ENCODE data around the gene ACSS3.
"Not testable (repeated sequence)": the region's sequence is repeated elsewhere in the genome, so short reads cannot be mapped to it uniquely, and the experiment has no call there.

ACSS3 gene

DNA sequence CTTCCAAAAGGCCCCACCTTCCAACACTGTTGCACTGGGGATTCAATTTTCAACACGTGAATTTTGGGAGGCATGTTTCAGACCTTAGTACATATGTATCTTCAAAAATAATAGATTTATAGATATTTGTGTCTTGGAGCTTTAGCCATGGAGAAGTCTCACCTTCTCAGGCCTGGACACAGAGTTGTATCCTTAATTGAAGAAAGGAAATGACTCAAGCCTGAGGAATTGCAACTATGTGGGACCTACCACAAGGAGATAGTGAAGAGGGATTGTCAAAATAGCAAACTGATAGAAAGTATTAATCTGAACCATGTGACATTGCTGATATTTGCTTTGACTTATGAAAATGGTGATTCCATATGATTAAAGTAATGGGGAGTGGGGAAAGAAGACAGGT is 89.8 kb downstream of the ACSS3 start:
- no peak for DNase-seq (ENCODE audit: low read depth)

DNA sequence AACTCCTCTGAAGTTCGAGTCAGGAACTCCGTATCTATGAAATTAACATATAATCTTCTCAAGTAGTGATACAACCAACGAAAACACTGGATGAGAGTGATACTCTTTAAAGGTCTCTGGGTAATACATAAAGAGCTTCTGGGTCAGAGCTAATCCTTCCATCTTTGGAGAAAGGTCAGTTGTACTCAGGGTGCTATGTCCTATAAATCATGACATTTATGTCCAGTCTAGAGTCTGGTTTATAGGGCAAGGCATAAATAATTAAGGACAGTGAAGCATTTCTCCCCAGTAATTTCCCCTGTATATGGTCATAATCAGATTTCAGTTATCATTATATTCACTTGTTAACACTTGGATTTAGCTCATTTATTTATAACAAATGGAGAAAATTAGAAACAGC is 90.6 kb downstream of the ACSS3 start:
- no peak for DNase-seq (ENCODE audit: low read depth)

DNA sequence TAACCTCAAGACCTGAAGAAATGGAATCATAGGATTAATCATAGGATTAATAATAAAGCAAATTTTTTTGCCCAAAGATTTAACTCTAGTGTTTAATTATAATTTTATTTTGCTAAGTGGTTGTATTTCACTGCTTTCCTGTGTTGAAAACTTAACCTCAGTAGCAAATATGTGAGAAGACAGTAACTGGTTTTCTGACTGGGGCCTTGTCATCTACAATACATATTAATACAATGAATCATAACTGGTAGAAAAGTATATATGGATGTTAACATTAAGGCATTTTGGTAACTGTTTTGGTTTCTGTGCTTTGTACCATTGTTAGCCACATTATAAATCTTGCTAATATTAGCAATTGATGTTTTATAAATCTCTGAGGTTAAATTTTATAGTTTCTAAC is 92.2 kb downstream of the ACSS3 start:
- DNase-seq (ENCODE audit: low read depth) = no peak

DNA sequence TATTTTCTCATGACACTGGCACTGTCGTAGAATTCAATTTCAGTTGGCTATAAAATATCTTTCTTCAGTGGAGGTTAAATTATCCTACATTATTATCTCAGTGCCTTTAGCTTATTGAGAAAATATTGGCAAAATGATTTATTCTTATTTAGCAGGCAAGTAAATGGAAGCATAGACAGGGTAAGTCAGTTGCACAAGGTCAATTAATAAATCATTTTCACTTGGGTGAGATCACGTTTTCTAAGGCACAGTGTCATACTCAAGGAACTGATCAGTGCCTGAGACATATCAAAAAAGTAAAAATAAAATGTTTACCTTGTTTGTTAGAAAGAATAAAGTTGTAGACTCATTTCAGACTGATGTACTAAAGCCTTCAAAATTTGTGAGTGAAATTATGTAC is 95.0 kb downstream of the ACSS3 start:
- no peak for DNase-seq (ENCODE audit: low read depth)

DNA sequence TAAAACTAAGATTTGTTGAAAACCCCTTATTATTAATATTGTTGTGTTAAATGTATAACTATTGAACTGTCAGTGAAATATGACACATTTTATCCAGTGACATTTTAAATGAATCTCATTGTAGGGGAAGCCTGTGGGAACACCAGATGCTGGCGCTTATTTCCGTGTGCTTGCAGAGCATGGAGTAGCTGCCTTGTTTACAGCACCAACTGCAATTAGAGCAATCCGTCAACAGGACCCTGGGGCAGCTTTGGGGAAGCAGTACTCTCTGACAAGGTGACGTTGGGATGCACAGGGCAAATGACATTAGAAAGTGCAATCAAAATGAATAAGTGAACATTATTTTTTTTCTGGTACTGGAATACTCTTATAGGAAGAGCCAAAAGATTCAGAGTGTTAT is 96.8 kb downstream of the ACSS3 start:
- DNase-seq (ENCODE audit: low read depth) = no peak

DNA sequence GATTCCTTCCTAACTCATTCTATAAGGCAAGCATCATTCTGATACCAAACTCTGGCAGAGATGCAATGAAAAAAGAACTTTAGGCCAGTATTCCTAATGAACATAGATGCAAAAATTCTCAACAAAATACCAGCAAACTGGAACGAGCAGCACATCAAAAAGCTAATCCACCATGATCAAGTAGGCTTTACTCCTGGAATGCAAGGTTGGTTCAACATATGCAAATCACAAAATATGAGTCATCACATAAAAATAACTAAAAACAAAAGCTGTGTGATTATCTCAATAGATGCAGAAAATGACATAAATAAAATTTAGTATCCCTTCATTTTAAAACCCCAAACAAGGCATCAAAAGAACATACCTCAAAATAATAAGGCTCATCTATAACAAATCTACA is 98.9 kb downstream of the ACSS3 start:
- no peak for DNase-seq (ENCODE audit: low read depth)

DNA sequence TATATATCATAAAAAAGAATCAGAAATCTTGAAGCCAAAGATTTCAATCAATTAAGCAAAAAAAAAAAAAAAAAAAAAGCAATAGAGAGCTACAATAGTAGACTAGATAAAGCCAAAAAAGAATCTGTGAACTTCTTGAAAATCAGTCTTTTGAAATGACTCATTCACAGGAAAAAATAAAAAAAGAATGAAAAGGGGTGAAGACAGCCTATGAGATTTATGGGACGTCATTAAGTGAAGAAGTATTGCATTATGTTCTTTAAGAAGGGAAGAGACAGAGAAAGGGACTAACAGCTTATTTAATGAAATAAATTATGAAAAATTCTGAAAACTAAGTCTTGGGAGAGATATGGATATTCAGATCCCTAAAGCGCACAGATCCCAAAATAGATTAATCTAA is 103.8 kb downstream of the ACSS3 start:
- DNase-seq (ENCODE audit: low read depth) = no peak

DNA sequence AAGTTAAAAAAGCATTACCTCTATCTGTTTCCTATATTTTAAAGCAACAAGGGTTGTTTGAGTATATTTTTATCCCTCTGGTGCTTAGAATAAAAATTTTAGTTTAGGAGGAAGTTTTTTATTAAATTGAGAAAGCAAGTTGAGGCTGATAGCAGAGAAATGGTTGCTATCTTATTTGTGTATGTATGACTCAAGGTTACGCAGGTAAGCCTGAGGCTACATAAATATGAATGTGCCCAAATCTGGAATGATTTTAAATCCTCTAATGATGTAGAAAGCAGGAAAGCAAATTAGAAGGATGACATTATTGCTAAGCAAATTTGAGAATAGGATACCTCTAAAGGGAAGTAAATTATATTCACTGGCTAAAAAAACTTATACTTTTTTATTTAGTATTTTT is 109.8 kb downstream of the ACSS3 start:
- DNase-seq (ENCODE audit: low read depth) = no peak

DNA sequence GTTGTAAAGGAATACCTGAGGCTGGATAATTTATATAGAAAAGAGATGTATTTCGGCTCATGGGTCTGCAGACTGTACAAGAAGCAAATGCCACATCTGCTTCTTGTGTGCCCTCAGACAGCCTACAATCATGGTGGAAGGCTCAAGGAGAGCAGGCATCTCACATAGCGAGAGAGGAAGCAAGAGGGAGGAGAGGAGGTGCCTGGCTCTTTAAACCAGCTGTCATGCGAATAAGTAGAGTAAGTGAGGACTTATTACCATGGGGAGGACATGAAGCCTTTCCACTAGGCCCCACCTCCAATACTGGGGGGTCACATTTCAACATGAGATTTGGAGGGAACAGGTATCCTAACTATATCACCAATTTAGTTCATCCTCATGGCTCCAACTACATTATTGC is 118.7 kb downstream of the ACSS3 start:
- no peak for DNase-seq (ENCODE audit: low read depth)

DNA sequence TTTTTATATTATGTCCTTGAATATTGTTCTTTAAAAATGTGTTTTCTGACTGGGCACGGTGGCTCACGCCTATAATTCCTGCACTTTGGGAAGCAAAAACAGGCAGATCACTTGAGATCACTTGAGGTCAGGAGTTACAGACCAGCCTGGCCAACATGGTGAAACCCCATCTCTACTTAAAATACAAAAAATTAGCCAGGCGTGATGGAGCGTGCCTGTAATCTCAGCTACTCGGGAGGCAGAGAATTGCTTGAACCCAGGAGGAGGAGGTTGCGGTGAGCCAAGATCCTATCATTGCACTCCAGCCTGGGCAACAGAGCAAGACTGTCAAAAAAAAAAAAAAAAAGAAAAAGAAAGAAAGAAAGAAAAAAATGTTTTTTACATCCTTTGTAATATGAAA is 122.7 kb downstream of the ACSS3 start:
- not testable (repeated sequence) for DNase-seq (ENCODE audit: low read depth)

DNA sequence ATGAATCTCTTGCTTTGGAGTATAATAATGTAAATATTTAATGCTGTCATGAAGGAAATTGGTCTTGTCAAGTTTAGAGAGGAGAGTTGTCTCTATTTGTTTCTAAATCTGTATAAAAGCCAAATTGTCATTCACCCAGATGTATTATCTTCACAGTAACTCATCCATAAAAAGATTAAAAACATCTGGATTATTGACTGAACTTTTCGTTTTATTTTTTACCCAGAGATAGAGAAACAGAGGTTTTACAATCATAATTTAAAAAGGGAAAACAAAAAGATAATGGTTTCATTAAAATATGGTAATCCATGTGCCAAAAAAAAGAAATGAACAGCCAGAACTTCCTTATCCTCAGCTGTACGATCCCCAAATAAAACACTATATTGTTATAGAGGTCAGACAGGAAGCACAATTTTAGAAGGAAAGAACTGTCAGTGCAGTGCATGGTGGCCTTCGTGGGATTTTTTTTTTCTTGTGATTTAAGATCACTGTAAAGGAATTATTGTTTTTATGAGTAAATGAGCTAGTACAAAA is 125.9 kb downstream of the ACSS3 start:
- DNase-seq (ENCODE audit: low read depth) = no peak

DNA sequence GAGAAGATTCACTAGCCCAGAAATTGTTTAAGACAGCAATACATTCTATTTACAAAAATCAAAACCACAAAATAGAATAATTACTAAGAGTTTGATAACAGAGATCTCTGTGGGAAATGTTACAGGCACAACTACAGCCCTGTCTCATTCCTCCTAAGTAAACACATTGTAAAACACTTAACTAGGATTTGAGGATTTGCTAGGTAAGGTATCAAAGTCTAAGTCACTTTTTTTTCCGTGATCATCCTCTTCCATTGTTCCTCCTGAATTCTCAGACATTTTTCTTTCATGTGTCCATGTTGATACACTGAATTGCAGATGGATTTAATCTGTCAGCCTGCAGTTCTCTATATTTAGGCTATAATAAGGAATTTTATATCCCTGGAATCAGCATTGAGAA is 127.5 kb downstream of the ACSS3 start:
- no peak for DNase-seq (ENCODE audit: low read depth)

DNA sequence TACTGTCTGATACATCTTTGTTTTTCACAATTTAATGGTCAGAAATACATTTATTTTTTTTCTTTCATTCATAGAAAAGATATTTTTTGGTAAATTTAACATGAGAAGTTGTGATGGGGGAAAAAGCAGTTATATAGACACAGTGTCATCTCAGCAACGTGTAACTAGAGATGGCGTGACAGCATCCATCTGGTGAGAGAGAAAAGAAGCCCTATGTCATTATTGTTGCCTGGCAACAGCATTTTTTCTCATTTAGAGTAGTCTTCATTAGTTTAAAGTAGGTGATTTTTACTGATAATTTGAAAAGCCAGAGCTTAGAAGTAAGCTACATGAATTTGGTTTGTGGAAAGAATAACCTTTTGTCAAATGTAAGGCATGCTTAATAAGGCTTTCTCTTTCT is 128.6 kb downstream of the ACSS3 start:
- DNase-seq (ENCODE audit: low read depth) = no peak

DNA sequence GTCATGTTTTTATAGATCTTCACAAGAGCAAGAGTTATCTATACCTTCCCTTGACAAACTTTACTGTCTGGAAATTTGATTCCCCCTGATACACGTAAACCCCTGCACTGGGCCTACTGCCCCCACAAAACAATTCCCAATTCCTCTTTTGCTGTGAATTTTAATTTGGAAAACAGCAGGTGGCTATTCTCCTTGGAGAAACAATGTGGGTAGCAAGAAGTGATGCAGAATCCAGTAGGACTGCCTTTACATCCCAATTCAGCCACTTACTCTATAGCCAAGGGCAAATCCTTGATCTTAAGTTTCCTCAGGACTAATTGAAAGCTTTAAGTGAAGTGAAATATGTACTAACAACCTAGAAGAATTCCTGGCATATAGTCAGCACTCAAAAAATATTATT is 129.3 kb downstream of the ACSS3 start:
- no peak for DNase-seq (ENCODE audit: low read depth)

DNA sequence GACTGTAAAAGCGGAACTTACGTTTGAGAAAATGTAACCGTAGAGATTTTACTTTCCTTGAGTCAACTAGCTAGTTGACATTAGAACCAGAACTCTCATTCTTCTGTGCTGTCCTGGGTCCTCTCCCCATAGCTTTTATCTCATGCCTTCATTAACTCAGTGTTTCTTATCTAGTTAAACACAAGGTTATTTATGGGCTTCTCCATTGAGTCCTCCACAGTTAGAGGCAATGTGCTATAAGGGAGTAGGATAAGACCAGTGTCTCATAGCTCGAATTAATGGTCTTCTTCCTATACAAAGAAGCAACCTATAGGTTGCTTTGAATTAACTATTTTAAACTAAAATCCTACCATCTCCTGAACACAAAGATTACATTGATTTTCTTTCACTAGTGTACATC is 129.8 kb downstream of the ACSS3 start:
- DNase-seq (ENCODE audit: low read depth) = no peak

DNA sequence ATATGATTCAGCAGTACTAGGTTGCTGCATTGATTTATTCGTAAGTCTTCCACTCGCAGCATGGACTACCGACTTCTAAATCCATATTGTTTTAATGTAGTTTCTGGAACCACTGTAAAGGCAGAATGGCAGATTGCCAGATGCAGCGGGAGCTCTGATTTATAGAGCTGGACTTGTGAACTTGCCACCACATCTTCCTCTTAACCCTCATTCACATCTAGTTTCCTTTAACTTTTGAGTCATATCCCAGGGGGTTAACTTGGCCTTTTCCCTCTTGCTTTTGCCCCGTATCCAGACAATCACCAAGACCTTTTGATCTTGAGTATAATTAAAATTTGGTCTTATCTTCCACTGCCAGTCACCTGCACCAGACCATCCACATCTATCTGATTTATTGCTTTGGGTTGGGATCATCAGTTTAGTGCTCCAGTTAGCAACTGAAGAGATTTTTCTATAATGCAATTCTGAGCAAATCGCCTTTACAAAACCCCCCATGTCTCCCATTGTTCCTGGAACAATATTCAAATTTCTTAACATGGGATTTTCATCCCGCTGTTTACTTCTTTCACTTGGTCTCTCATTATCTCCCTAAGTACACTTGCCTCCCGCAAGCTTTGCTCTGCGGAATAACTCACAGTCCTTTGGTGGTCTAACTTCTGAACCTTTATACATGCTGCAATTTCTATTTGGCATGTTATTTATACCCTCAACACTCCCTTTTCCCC is 130.5 kb downstream of the ACSS3 start:
- DNase-seq (ENCODE audit: low read depth) = no peak

DNA sequence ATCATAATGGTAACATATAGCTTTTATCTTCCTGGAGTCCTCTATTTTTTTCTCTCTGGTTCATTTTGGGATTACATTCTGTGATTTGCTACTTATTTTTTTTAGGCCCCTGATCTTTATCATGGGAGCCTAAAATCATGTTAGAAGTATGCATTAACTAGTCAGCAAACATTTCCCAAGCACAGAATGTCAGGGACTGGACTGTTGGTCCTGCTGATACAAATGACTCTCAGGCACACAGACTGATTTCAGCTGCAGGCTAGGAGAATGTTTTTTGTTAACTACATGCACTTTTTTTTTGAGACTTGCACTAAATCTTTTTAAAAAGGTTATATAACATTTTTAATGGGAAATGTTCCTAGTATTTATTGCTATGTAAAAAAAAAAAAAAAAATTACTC is 131.1 kb downstream of the ACSS3 start:
- DNase-seq (ENCODE audit: low read depth) = no peak

DNA sequence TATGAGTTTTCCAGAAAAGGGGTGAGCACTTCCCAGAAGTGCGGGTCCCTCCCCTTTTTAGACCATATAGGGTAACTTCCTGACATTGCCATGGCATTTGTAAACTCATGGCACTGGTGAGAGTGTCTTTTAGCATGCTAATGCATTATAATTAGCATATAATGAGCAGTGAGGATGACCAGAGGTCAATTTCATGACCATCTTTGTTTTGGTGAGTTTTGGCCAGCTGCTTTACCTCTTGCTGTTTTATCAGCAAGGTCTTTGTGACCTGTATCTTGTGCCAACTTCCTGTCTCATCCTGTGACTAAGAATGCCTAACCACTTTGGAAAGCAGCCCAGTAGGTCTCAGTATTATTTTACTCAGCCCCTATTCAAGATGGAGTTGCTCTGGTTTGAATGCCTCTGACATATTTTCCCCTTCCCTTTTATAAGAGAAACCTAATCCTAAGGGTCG is 131.9 kb downstream of the ACSS3 start:
- not testable (repeated sequence) for DNase-seq (ENCODE audit: low read depth)

DNA sequence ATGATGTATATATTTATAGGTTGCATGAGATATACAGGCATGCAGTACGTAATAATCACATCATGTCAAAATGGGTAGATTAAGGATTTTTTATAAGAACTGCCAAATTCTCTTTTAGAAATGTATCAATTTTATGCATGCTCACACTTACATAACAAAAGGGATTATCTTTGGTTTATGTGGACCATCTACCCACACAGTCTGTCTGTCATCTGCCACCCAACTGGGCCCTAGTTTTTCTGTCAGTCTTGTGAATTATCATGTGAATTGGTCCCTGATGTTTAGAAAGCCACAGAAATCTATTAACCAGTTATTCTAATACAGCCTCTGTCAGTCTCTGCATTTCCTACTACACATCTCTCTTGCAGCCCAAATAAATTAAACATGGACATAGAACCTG is 133.4 kb downstream of the ACSS3 start:
- DNase-seq (ENCODE audit: low read depth) = no peak

DNA sequence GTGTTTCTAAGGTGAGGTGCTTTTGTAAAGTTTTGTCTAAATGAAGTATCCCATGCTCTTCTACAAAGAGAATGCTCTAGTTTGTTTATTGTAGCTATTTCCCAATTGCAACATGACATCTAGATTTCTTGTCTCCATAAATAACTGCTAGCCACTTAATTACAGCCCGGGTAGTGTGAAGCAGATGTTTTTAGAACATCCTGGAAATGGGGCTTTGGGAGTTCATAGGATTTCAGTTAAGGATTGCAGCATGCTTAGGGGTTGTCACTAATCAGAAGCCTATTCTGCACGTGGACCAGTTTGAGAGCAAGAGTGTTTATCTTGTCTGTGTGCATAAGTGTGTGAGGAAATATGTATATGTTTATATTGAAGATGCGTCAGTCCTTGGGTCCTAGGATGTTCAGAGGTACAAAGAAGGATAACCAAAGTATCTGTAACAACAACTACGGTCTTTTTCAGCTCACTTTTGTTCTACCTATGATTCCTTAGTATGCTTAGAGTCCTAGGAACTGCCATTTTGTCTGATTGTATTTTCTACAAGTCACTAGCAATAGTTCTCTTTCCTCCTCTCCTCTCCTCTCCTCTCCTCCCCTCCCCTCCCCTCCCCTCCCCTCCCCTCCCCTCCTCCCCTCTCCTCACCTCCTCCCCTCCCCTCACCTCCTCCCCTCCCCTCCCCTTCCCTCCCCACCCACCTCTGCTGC is 135.3 kb downstream of the ACSS3 start:
- no peak for DNase-seq (ENCODE audit: low read depth)

DNA sequence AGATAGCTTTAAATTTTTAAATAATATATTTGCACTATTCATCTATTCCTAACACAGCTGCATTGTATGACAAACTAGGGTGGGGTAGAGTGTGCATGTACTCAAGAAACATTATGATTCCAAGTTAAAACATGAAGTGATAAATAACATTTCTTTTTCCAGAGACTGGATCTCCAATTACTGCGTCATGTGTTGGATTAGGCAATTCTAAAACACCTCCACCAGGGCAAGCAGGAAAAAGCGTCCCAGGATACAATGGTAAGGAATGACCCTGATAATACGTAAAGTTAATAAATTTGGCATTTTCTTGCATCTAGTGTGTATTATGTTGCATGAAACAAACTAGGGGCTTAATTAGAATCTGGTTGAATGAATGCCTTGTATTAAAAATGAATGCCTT is 138.9 kb downstream of the ACSS3 start:
- no peak for DNase-seq (ENCODE audit: low read depth)

DNA sequence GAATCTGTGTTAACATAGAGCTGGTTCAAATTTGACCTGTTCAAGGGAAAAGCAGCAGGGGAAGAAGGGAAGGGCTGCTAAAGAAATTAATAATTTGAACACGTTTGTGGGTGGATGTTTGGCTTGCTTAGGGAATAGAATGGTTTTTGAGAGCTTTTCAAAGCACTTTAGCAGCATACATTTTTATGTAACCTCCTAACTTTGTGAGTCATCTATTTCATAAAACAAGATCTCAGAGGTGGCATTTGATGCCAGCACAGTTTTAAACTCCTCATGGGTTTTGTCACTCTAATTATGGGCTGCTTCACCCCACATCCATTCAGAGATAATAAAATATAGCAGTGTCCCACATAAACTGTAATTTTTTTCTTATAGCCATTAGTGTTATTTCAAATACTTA is 143.8 kb downstream of the ACSS3 start:
- DNase-seq (ENCODE audit: low read depth) = no peak

DNA sequence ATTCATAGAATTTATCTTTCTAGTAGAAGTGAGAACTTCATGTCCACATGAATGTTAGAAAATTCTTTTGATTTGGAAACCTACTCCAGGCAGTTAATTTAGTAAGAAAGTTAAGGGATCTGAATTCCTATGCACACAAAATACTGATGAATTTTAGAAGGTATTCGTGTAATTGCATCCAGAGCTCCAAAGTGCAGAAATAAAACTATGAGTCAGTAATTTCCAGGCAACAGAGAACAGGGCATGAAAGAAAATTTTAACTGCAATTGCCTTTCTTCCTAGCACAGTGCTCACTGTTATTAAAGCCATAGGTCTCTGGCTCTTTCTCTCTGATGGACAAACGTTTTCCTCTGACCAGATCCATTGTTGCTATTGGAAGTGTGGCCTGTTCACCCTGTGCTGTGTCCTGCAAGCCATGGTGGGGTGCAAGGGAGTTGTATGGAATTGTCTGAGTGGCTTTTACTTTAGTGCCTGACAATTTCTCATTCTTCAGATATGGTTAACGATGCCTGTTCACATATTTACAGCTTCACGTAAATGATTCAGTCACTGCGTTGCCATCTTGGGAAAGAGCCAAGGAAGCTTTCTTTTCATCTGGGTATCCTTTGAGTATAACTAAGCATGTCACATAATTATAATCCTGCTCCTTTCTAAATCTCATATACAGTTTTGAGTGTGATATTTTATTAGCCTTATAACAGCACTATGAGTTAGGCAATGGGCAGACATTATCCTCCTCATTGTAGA is 145.1 kb downstream of the ACSS3 start:
- no peak for DNase-seq (ENCODE audit: low read depth)

All from activated gamma-delta T cell treated with anti-CD3 and anti-CD28 coated beads, Interleukin-2, amount 50 U/mL, for 16 hours (primary cell).